ENCODE data around the gene FAR1. TPM values are rescaled to one million over a fixed set of nuclear protein-coding genes. Genes with fewer than 3 reads are reported as not detected.

The FAR1 gene
- total RNA-seq, 2 donors from 2014 or later = 16.7 to 22.7 TPM

DNA sequence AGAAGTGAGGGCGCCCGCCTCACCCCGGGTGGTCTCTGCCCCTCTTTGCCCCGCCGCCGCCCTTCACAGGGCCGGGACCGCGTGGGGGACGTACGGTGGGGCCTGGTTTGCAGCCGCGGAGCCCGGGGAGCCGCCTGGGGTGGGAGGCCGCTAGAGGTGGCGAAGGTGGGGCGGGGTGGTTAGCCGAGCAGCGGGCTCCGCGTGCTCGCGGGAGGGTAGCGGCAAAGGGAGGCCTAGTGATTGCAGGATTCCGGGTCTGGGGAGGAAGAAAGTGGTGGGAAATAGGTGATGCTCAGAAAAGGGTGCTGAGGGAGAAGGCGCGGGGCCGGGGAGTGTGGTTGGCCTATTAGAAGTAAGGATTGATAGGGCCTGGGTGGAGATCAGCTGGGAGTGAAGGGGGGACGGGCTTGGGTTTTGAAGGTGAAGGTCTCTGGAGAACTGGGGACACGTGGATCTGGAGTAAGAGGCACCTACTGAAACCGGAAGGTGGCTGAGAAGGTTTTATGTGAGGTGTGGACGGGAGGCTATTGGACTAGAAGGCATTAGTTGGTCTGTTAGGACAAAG is 571 bp downstream of the FAR1 start:
- no peaks in the 10 kb centered on the region for H3K27me3 ChIP-seq
- no peaks in the 10 kb centered on the region for H3K9me3 ChIP-seq
- peak; percentile 59 for DNase-seq (ENCODE audit: low spot score)
- peak overlapping the region; percentile 87 to 98 for H3K4me3 ChIP-seq
- H3K27ac ChIP-seq = peak overlapping the region; percentile 86 to 95
- H3K4me1 ChIP-seq = peaks cover 0 to 30% of the 10 kb centered on the region in 2 donors
- no peaks in the 10 kb centered on the region for H3K36me3 ChIP-seq
- TF ChIP-seq, protein P1, sequence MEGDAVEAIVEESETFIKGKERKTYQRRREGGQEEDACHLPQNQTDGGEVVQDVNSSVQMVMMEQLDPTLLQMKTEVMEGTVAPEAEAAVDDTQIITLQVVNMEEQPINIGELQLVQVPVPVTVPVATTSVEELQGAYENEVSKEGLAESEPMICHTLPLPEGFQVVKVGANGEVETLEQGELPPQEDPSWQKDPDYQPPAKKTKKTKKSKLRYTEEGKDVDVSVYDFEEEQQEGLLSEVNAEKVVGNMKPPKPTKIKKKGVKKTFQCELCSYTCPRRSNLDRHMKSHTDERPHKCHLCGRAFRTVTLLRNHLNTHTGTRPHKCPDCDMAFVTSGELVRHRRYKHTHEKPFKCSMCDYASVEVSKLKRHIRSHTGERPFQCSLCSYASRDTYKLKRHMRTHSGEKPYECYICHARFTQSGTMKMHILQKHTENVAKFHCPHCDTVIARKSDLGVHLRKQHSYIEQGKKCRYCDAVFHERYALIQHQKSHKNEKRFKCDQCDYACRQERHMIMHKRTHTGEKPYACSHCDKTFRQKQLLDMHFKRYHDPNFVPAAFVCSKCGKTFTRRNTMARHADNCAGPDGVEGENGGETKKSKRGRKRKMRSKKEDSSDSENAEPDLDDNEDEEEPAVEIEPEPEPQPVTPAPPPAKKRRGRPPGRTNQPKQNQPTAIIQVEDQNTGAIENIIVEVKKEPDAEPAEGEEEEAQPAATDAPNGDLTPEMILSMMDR (IDR thresholded peaks at IDR 0.05) = no peak

DNA sequence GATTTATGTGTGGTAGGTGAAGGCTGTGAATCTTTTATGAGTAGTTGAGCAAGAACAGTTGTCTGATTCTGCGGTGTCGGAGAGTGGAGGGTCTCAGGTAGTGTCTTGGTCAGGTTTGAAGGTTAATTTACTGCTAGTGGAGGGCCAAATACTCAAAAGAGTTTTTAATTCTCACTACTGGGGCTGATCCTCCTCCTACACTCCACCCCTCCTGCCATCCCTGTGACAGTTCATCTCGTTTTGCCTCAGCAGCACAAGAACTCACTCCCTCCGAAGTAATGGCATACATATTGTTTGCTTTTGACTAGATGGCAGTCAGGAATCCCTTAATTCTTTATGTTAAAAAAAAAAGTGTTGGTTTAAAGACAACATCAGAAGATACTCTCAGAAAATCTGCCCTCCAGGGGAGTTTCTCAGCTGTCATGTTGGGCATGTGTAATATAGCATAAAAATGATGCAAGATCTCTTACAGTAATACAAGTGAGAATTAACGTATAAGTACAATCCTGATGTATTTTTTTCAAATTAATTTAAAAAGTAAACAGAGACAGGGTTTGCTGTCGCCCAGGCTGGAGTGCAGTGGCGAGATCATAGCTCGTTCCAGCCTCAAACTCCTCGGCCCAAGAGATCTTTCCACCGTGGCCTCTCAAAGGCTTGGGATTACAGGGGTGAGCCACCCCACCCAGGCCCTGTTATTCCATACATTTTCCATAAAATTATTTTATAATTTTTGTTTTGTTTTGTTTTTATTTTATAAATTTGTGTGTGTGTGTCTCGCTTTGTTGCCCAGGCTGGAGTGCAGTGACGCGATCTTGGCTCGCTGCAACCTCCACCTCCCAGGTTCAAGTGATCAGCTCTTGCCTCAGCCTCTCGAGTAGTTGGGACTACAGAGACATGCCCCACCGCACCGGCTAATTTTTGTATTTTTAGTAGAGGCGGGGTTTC is 1.3 kb downstream of the FAR1 start:
- no peak for DNase-seq (ENCODE audit: low spot score)
- TF ChIP-seq, protein P1 (IDR thresholded peaks at IDR 0.05) = no peak
- peaks cover 0 to 30% of the 10 kb centered on the region in 2 donors for H3K4me1 ChIP-seq

DNA sequence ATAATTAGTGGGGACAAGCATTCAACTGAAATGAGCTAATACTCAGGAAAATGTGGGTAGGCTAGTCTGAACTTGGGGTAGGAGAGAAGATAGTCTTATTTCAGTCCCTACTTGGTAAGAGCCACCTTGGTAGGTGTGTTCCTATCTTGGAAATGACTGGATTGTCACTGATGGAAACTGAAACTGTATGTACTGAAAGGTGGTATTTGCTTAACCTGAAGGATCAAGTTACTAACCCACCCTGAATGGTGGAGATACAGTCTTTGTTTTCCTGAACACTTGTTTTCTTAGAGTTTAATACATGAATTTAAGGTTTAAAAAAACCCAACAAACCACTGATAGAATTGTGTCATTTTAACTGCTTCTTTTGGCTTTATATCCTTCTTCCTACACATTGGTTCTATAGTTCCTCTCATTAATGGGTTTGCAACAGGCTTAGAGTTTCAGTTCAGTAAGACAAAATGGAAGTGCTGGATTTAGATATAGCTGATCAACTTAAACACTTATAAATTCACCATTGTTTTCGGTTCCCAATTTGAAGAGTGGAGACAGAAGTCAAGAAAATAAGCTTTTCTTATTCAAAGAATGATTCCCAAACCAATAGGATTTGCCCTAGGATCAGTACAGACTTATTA is 4.2 kb downstream of the FAR1 start:
- Histone ChIP-seq H3K27ac (no peak overlapping the region), H3K4me3 (no peak overlapping the region), H3K9me3 (no peaks in the 10 kb centered on the region), H3K36me3 (no peaks in the 10 kb centered on the region), H3K4me1 (peaks cover 0 to 42% of the 10 kb centered on the region in 2 donors), H3K27me3 (no peaks in the 10 kb centered on the region)
- DNase-seq (ENCODE audit: low spot score) = no peak
- TF ChIP-seq, protein P1 (IDR thresholded peaks at IDR 0.05) = no peak

More for the DNA sequence above, 1.3 kb downstream of the FAR1 start:
- Histone ChIP-seq H3K27me3 (no peaks in the 10 kb centered on the region), H3K36me3 (no peaks in the 10 kb centered on the region), H3K9me3 (no peaks in the 10 kb centered on the region), H3K27ac (peak overlapping the region; percentile 86 to 95), H3K4me3 (peak overlapping the region; percentile 87 to 98)

DNA sequence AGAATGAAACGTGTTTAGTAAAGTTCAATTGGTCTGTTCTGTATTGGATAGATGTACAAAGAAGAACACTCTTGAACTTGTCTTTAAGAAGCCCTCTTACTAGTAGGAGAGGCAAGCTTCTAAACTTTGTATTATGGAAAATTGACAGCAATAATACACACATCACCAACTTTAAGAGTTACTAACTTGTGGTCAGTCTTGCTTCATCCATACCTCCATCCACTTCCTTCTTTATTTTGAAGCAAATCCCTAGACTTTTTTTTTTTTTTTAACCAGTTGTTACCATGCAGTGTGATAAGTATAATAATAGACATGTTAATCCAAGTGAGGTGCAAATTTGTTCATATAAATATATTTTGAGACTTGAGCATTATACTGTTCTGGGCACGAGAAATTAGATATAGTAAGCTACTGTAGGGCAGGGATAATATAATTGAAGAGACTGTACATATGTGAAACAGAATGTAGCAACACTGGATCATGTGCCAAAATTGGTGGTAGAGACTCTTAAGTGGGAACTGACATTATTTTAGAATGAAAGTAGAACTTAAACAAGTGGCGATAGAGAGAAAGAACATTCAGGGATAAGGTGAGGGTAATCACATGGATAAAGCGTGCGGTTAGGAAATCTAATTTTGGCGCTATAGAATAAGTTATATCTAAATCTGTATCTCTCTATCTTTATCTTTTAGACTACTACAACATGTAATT is 6.5 kb downstream of the FAR1 start:
- DNase-seq (ENCODE audit: low spot score) = no peak
- H3K4me3 ChIP-seq = no peak overlapping the region
- H3K36me3 ChIP-seq = no peaks in the 10 kb centered on the region
- TF ChIP-seq, protein P1 (IDR thresholded peaks at IDR 0.05) = no peak
- H3K27ac ChIP-seq = no peak overlapping the region
- no peaks in the 10 kb centered on the region for H3K27me3 ChIP-seq
- no peaks in the 10 kb centered on the region for H3K9me3 ChIP-seq
- peaks cover 0 to 34% of the 10 kb centered on the region in 2 donors for H3K4me1 ChIP-seq

DNA sequence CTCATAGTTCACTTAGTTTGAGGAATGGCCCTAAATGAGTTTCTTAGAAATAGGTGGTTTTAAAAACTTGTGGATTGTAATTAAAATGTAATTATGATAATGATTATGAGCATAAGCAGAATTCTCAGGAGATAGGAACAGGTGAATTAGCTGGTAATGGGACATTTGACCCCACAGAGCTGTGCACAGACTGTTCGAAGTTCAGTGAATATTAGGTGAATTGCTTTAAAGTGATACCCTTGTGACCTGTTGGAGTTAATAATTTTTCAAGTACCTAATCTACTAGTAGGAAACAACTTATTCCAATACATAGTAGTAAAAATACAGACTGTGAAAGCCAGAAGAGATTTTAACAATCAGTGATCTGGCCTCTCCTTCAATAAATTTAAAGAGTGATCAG is 8.1 kb downstream of the FAR1 start:
- Histone ChIP-seq H3K4me3 (no peak overlapping the region), H3K9me3 (no peaks in the 10 kb centered on the region), H3K27ac (no peak overlapping the region), H3K27me3 (no peaks in the 10 kb centered on the region), H3K4me1 (peaks cover 0 to 28% of the 10 kb centered on the region in 2 donors), H3K36me3 (no peaks in the 10 kb centered on the region)
- no peak for DNase-seq (ENCODE audit: low spot score)
- TF ChIP-seq, protein P1 (IDR thresholded peaks at IDR 0.05) = no peak

Measured in right atrium auricular region (tissue), 2 donors.